ENCODE data around the gene PACSIN2.

Gene PACSIN2

DNA sequence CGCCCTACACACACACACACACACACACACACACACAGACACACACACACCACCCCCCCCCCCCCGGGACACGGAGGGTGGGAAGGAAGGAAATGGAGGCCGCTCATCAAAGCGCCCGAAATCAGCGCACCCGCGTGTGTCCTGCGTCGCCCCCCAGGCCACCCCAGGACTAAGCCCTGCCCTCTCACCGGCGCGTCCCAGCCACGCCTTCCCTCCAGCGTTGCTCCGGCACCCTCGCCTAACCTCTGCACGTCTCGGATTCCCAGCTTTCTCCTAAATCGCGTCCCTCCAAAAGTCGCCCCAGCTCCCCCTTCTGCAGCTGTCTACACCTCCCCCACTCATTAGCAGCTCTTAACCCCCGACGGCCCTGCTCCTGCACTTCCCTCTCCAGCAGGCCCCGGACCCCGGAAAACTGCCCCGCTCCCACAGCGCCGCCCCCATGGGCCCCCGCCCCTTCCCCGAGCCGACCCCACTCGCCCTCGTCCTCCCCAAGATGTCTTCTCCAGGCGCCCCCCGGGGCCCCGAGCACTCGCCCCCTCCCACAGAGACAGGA, 557 bp downstream of the PACSIN2 start:
- Histone ChIP-seq H2AFZ (ENCODE audit: low read length) (peak overlapping the region; percentile 78), H3K4me1 (ENCODE audit: low read length) (0 out of 2 replicates have a peak, but pooled peaks cover 4% of the 10 kb centered on the region)

GRCh38 chr22:43013355-43014315, 1.3 kb downstream of the PACSIN2 start:
- no peak for DNase-seq
- Histone ChIP-seq H3K79me2 (ENCODE audit: low read length) (peaks cover 40% of the 10 kb centered on the region), H3K4me3 (ENCODE audit: low read length) (peak overlapping the region; percentile 86), H3K4me2 (ENCODE audit: low read depth, low read length) (peak overlapping the region; percentile 86; the same call in 1 of the 2 replicates), H3K9ac (ENCODE audit: low read length) (no peak overlapping the region), H3K27me3 (replicated peaks; ENCODE audit: insufficient read depth, low read length) (no peaks in the 10 kb centered on the region; the same call in 1 of the 2 replicates), H4K20me1 (ENCODE audit: insufficient read depth, low read length) (no peaks in the 10 kb centered on the region), H3K36me3 (replicated peaks; ENCODE audit: insufficient read depth, low read length) (no peaks in the 10 kb centered on the region), H2AFZ (ENCODE audit: low read length) (no peak overlapping the region), H3K9me2 (replicated peaks; ENCODE audit: insufficient read depth, low read length) (no peaks in the 10 kb centered on the region), H3K9me3 (replicated peaks; ENCODE audit: insufficient read depth, low read length) (no peaks in the 10 kb centered on the region), H3F3A (ENCODE audit: insufficient read depth, low read length) (no peaks in the 10 kb centered on the region), H3K27ac (ENCODE audit: low read length) (no peak overlapping the region), H3K4me1 (ENCODE audit: low read length) (0 out of 2 replicates have a peak, but pooled peaks cover 4% of the 10 kb centered on the region)
- no peak for TF ChIP-seq EZH2phosphoT487 (IDR thresholded peaks at IDR 0.05; ENCODE audit: low read length)
- TF ChIP-seq, protein P1, sequence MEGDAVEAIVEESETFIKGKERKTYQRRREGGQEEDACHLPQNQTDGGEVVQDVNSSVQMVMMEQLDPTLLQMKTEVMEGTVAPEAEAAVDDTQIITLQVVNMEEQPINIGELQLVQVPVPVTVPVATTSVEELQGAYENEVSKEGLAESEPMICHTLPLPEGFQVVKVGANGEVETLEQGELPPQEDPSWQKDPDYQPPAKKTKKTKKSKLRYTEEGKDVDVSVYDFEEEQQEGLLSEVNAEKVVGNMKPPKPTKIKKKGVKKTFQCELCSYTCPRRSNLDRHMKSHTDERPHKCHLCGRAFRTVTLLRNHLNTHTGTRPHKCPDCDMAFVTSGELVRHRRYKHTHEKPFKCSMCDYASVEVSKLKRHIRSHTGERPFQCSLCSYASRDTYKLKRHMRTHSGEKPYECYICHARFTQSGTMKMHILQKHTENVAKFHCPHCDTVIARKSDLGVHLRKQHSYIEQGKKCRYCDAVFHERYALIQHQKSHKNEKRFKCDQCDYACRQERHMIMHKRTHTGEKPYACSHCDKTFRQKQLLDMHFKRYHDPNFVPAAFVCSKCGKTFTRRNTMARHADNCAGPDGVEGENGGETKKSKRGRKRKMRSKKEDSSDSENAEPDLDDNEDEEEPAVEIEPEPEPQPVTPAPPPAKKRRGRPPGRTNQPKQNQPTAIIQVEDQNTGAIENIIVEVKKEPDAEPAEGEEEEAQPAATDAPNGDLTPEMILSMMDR (IDR thresholded peaks at IDR 0.05; ENCODE audit: low read length), result no peak
- no peak for TF ChIP-seq EZH2 (optimal IDR thresholded peaks at IDR 0.05; ENCODE audit: low read depth, low read length)

More for the DNA sequence above, 557 bp downstream of the PACSIN2 start:
- peak overlapping the region; percentile 86 for H3K4me2 ChIP-seq (ENCODE audit: low read depth, low read length)
- H3K27me3 ChIP-seq (replicated peaks; ENCODE audit: insufficient read depth, low read length), result no peaks in the 10 kb centered on the region; the same call in 1 of the 2 replicates
- H3K9me2 ChIP-seq (replicated peaks; ENCODE audit: insufficient read depth, low read length), result no peaks in the 10 kb centered on the region
- TF ChIP-seq EZH2 (optimal IDR thresholded peaks at IDR 0.05; ENCODE audit: low read depth, low read length) (no peak), EZH2phosphoT487 (IDR thresholded peaks at IDR 0.05; ENCODE audit: low read length) (no peak)
- TF ChIP-seq, protein P1 (IDR thresholded peaks at IDR 0.05; ENCODE audit: low read length), result no peak
- peak overlapping the region; percentile 86 for H3K4me3 ChIP-seq (ENCODE audit: low read length)
- no peaks in the 10 kb centered on the region for H3K36me3 ChIP-seq (replicated peaks; ENCODE audit: insufficient read depth, low read length)
- H3K27ac ChIP-seq (ENCODE audit: low read length), result no peak overlapping the region
- H3K79me2 ChIP-seq (ENCODE audit: low read length), result peaks cover 32% of the 10 kb centered on the region
- no peaks in the 10 kb centered on the region for H4K20me1 ChIP-seq (ENCODE audit: insufficient read depth, low read length)
- no peaks in the 10 kb centered on the region for H3F3A ChIP-seq (ENCODE audit: insufficient read depth, low read length)
- peak; percentile 14 for DNase-seq
- H3K9ac ChIP-seq (ENCODE audit: low read length), result peak overlapping the region; percentile 53; the same call in 1 of the 2 replicates
- H3K9me3 ChIP-seq (replicated peaks; ENCODE audit: insufficient read depth, low read length), result no peaks in the 10 kb centered on the region

DNA sequence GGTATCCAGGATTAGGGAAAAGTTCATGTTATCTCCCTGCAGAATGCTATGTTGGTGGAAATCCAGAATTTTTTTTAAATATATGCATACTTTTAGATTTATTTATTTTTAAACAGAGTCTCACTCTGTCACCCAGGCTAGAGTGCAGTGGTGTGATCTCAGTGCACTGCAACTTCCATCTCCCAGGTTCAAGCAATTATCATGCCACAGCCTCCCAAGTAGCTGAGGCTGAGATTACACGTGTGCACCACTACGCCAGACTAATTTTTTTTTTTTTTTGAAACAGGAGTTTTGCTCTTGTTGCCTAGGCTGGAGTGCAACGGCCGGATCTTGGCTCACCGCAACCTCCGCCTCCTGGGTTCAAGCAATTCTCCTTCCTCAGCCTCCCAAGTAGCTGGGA, 2.6 kb downstream of the PACSIN2 start:
- Histone ChIP-seq H3K27ac (ENCODE audit: low read length) (no peak overlapping the region), H3K9ac (ENCODE audit: low read length) (no peak overlapping the region), H4K20me1 (ENCODE audit: insufficient read depth, low read length) (no peaks in the 10 kb centered on the region), H3F3A (ENCODE audit: insufficient read depth, low read length) (no peaks in the 10 kb centered on the region), H3K4me3 (ENCODE audit: low read length) (no peak overlapping the region), H3K4me1 (ENCODE audit: low read length) (0 out of 2 replicates have a peak, but pooled peaks cover 4% of the 10 kb centered on the region), H3K4me2 (ENCODE audit: low read depth, low read length) (no peak overlapping the region), H3K27me3 (replicated peaks; ENCODE audit: insufficient read depth, low read length) (no peaks in the 10 kb centered on the region; the same call in 1 of the 2 replicates), H2AFZ (ENCODE audit: low read length) (no peak overlapping the region), H3K9me3 (replicated peaks; ENCODE audit: insufficient read depth, low read length) (no peaks in the 10 kb centered on the region), H3K79me2 (ENCODE audit: low read length) (peaks cover 47% of the 10 kb centered on the region), H3K36me3 (replicated peaks; ENCODE audit: insufficient read depth, low read length) (no peaks in the 10 kb centered on the region), H3K9me2 (replicated peaks; ENCODE audit: insufficient read depth, low read length) (no peaks in the 10 kb centered on the region)
- TF ChIP-seq, protein P1 (IDR thresholded peaks at IDR 0.05; ENCODE audit: low read length), result no peak
- TF ChIP-seq EZH2phosphoT487 (IDR thresholded peaks at IDR 0.05; ENCODE audit: low read length), result no peak
- TF ChIP-seq EZH2 (optimal IDR thresholded peaks at IDR 0.05; ENCODE audit: low read depth, low read length), result no peak
- DNase-seq, result no peak

All from MM.1S (cell line).